K562 (cell line): Measurements from ENCODE around the gene SEPHS2. TPM values are rescaled to one million over a fixed set of nuclear protein-coding genes. Genes with fewer than 3 reads are reported as not detected.

Source experiments
- BCOR ChIP-seq: fragments of 450-650 bp; IDR thresholded peaks from 2 replicates; pipeline ENCODE4 v1.6.1; 2016
- CBX3 ChIP-seq, 2 experiments: IDR thresholded peaks; 1 replicate in 1 of 2; 2 replicates in 1 of 2; pipeline ENCODE4 v1.6.1; 2012; ENCODE audit warnings: inconsistent platforms in 2 of 2, low read length in 2 of 2, borderline replicate concordance in 1 of 2, control low read depth in 1 of 2
- ETS2 ChIP-seq: IDR thresholded peaks from 2 replicates; pipeline ENCODE4 v1.6.1; 2016; ENCODE audit warnings: borderline replicate concordance, missing genetic modification characterization, mild to moderate bottlenecking, moderate library complexity, missing compliant biosample characterization; ENCODE audit not compliant: poor library complexity, severe bottlenecking
- FOXP1 ChIP-seq: sonication (generic); formaldehyde crosslinking; IDR thresholded peaks from 2 replicates; pipeline ENCODE4 v1.8.0; 2022; ENCODE audit warnings: mild to moderate bottlenecking, missing genetic modification reagents
- GTF2E2 ChIP-seq: fragments of 200-800 bp; sonication (Bioruptor generic); IDR thresholded peaks from 2 replicates; pipeline ENCODE4 v1.6.1; 2016; ENCODE audit warnings: missing genetic modification characterization, missing compliant biosample characterization
- JUNB ChIP-seq: fragments of 450-650 bp; formaldehyde crosslinking; conservative IDR thresholded peaks from 2 replicates; pipeline ENCODE4 v1.4.0; 2020; ENCODE audit warnings: mild to moderate bottlenecking
- MYC ChIP-seq, 2 experiments: fragments of 250-450 bp in 1 of 2; sonication (Bioruptor Pico) in 1 of 2; IDR thresholded peaks; 2 replicates each; pipeline versions ENCODE4 v1.5.1 to v1.6.1; 2012 to 2021; ENCODE audit warnings: low read depth in 2 of 2, borderline replicate concordance in 1 of 2, improper control_type of control experiment in 1 of 2, low read length in 1 of 2, mild to moderate bottlenecking in 1 of 2, moderate library complexity in 1 of 2
- NR4A1 ChIP-seq, 2 experiments: fragments of 250-450 bp in 1 of 2; fragments of 450-650 bp in 1 of 2; sonication (Bioruptor Pico) in 1 of 2; IDR thresholded peaks; 2 replicates each; pipeline versions ENCODE4 v1.4.0 to v1.6.1; 2016 to 2020; ENCODE audit warnings: mild to moderate bottlenecking in 2 of 2, missing compliant biosample characterization in 1 of 2, missing genetic modification characterization in 1 of 2, moderate library complexity in 1 of 2
- RBFOX2 ChIP-seq: fragments of 200-400 bp; formaldehyde crosslinking; IDR thresholded peaks from 2 replicates; pipeline ENCODE4 v1.6.1; 2017; ENCODE audit warnings: low read depth, mild to moderate bottlenecking, low read length, moderate library complexity
- RBM39 ChIP-seq: fragments of 200-400 bp; formaldehyde crosslinking; optimal IDR thresholded peaks from 2 replicates; pipeline ENCODE3; 2018; ENCODE audit warnings: low read depth, low read length
- RFX1 ChIP-seq: fragments of 450-650 bp; IDR thresholded peaks from 2 replicates; pipeline ENCODE4 v1.6.1; 2016; ENCODE audit warnings: mild to moderate bottlenecking, moderate library complexity
- SIN3B ChIP-seq: fragments of 450-650 bp; IDR thresholded peaks from 2 replicates; pipeline ENCODE4 v1.6.1; 2017; ENCODE audit warnings: low read depth, mild to moderate bottlenecking, moderate library complexity
- SMARCE1 ChIP-seq: fragments of 450-650 bp; IDR thresholded peaks from 2 replicates; pipeline ENCODE4 v1.7.1; 2016; ENCODE audit warnings: mild to moderate bottlenecking
- SPI1 ChIP-seq: IDR thresholded peaks from 2 replicates; pipeline ENCODE4 v1.6.1; 2011; ENCODE audit warnings: low read depth, low read length, control low read depth, borderline replicate concordance
- THRAP3 ChIP-seq: fragments of 450-650 bp; IDR thresholded peaks from 2 replicates; pipeline ENCODE4 v1.6.1; 2016; ENCODE audit warnings: mild to moderate bottlenecking, inconsistent platforms, borderline replicate concordance
- YY1 ChIP-seq, 3 experiments: IDR thresholded peaks; 2 replicates each; pipeline ENCODE4 v1.6.1; 2011; ENCODE audit warnings: low read length in 2 of 3, mild to moderate bottlenecking in 2 of 3, moderate library complexity in 2 of 3, borderline replicate concordance in 1 of 3, control low read depth in 1 of 3, low read depth in 1 of 3; ENCODE audit not compliant: insufficient read depth in 3 of 3, insufficient replicate concordance in 2 of 3, control insufficient read depth in 1 of 3, insufficient read length in 1 of 3; ENCODE audit errors: extremely low read depth in 1 of 3
- ZNF274 ChIP-seq: IDR thresholded peaks from 2 replicates; pipeline ENCODE4 v1.6.1; 2011; ENCODE audit warnings: low read depth, mild to moderate bottlenecking, low read length, moderate library complexity, borderline replicate concordance
- ZNF407 ChIP-seq: fragments of 450-650 bp; IDR thresholded peaks from 2 replicates; pipeline ENCODE4 v1.6.1; 2016; ENCODE audit warnings: low read depth
- polyA plus RNA-seq, 8 experiments: library from polyadenylated mRNA; depleted of rRNA in 4 of 8; stranded (reverse) in 5 of 8; unstranded in 3 of 8; fragments of >200 nt; fragmentation: Nextera tagmentation in 2 of 8; fragmentation: Illumina TruSeq in 1 of 8; extraction: Ambion mirVana in 2 of 8; extraction: Trizol in 1 of 8; gene quantifications; 2 replicates each; pipeline versions ENCODE4 v1.2.1 to v1.2.3, GENCODE V29; 2011 to 2014; ENCODE audit warnings: inconsistent platforms in 1 of 8, missing spikeins in 1 of 8
- total RNA-seq, 7 experiments: library from RNA; depleted of rRNA in 6 of 7; stranded (reverse); fragments of >200 nt in 6 of 7; fragmentation: Illumina TruSeq in 2 of 7; extraction: Trizol in 2 of 7; gene quantifications; 2 replicates each; pipeline versions ENCODE4 v1.2.1 to v1.2.3, GENCODE V29; 2011 to 2021; ENCODE audit warnings: low replicate concordance in 1 of 7

Gene SEPHS2
- total and polyA plus RNA-seq, 9 of the 15 experiments (the other 6 are each of a cell fraction or from before 2014, with no cell fraction given) = 20.9 to 90.6 (median 43.4) TPM

- TF ChIP-seq ZNF407 = no peak
- TF ChIP-seq YY1 (IDR thresholded peaks at IDR 0.05; ENCODE audit: borderline replicate concordance in 1 of 3, control insufficient read depth in 1 of 3, extremely low read depth in 1 of 3, insufficient read depth in 3 of 3, insufficient read length in 1 of 3, insufficient replicate concordance in 2 of 3, low read depth in 1 of 3, low read length in 2 of 3) = peak in 1 of 3 experiments; percentile 7
- peak; percentile 91 for TF ChIP-seq RBFOX2
- peak; percentile 88 for TF ChIP-seq MYC (IDR thresholded peaks at IDR 0.05; ENCODE audit: low read depth, low read length)
- TF ChIP-seq MYC (CRISPR knock-in tag; IDR thresholded peaks at IDR 0.05; ENCODE audit: borderline replicate concordance, low read depth) = peak; percentile 91; the same call in 1 of the 2 replicates
- TF ChIP-seq BCOR = peak; percentile 73
- TF ChIP-seq SIN3B = no peak; the same call in 1 of the 2 replicates
- no peak for TF ChIP-seq RBM39
- TF ChIP-seq THRAP3 = no peak
- 0 out of 3 replicates have a peak, but pooled peaks of 1 of the 2 experiments have one; percentile 12 for TF ChIP-seq CBX3 (IDR thresholded peaks at IDR 0.05; ENCODE audit: borderline replicate concordance in 1 of 2, low read length in 2 of 2)
- TF ChIP-seq FOXP1 (CRISPR knock-in tag) = peak; percentile 85
- 0 out of 2 replicates have a peak, but pooled peaks have one; percentile 45 for TF ChIP-seq NR4A1 (CRISPR knock-in tag; IDR thresholded peaks at IDR 0.05)
- TF ChIP-seq NR4A1 (tag; IDR thresholded peaks at IDR 0.05) = no peak
- no peak for TF ChIP-seq GTF2E2
- peak; percentile 51; the same call in 1 of the 2 replicates for TF ChIP-seq SMARCE1
- TF ChIP-seq ETS2 (tag) = no peak
- peak; percentile 28; the same call in 1 of the 2 replicates for TF ChIP-seq SPI1
- TF ChIP-seq ZNF274 = no peak
- no peak for TF ChIP-seq RFX1
- no peak for TF ChIP-seq JUNB
Measured at GRCh38 chr16:30429678-30430427, 15.8 kb downstream of the SEPHS2 start, which contains the start of gene DCTPP1 (continued).
